H9 (cell line): ENCODE results near the gene NKAIN4. TPM values are rescaled to one million over a fixed set of nuclear protein-coding genes. Genes with fewer than 3 reads are reported as not detected.
A peak's percentile ranks its signal among the peaks of the same experiment; 100 is the strongest.

Source experiments
- DNase-seq: peaks from one replicate; pipeline ENCODE4 v3.0.0-alpha.2; 2017
- H2AFZ ChIP-seq: one replicate; pipeline ENCODE4 v1.6.1; 2013; ENCODE audit warnings: mild to moderate bottlenecking, low read length, control low read depth, moderate library complexity
- H2AK5ac ChIP-seq: 2 replicates; pipeline ENCODE4 v1.6.1; 2013; ENCODE audit warnings: low read length, control low read depth, mixed read lengths; ENCODE audit not compliant: insufficient read length
- H2BK120ac ChIP-seq: one replicate; pipeline ENCODE4 v1.6.1; 2013; ENCODE audit warnings: low read depth, mild to moderate bottlenecking, low read length, control low read depth, inconsistent platforms; ENCODE audit not compliant: poor library complexity, severe bottlenecking
- H2BK12ac ChIP-seq: 2 replicates; pipeline ENCODE4 v1.6.1; 2013; ENCODE audit warnings: low read length, control low read depth, mixed read lengths, low read depth; ENCODE audit not compliant: insufficient read length
- H2BK15ac ChIP-seq: 2 replicates; pipeline ENCODE4 v1.6.1; 2013; ENCODE audit warnings: low read depth, low read length, control low read depth
- H2BK20ac ChIP-seq: one replicate; pipeline ENCODE4 v1.6.1; 2013; ENCODE audit warnings: low read depth, mild to moderate bottlenecking, low read length, control low read depth, inconsistent platforms; ENCODE audit not compliant: poor library complexity, severe bottlenecking
- H2BK5ac ChIP-seq: 2 replicates; pipeline ENCODE4 v1.6.1; 2013; ENCODE audit warnings: low read length, control low read depth, mixed read lengths; ENCODE audit not compliant: insufficient read length
- H3K14ac ChIP-seq: 2 replicates; pipeline ENCODE4 v1.6.1; 2013; ENCODE audit warnings: low read length, control low read depth; ENCODE audit not compliant: insufficient read depth
- H3K18ac ChIP-seq: 2 replicates; pipeline ENCODE4 v1.6.1; 2013; ENCODE audit warnings: low read depth, mild to moderate bottlenecking, mixed read lengths, low read length, control low read depth; ENCODE audit not compliant: insufficient read length
- H3K23ac ChIP-seq: 2 replicates; pipeline ENCODE4 v1.6.1; 2013; ENCODE audit warnings: low read length, control low read depth, mixed read lengths, low read depth; ENCODE audit not compliant: insufficient read length
- H3K23me2 ChIP-seq: 2 replicates; pipeline ENCODE4 v1.6.1; 2013; ENCODE audit warnings: low read depth, mild to moderate bottlenecking, mixed read lengths, low read length, control low read depth; ENCODE audit not compliant: insufficient read length, poor library complexity, severe bottlenecking
- H3K27ac ChIP-seq: 2 replicates; pipeline ENCODE4 v1.5.1; 2013; ENCODE audit warnings: low read length, control low read depth, mixed read lengths, low read depth; ENCODE audit not compliant: insufficient read length
- H3K27me3 ChIP-seq: 2 replicates; pipeline ENCODE4 v1.6.1; 2013; ENCODE audit warnings: low read length, control low read depth, inconsistent platforms; ENCODE audit not compliant: insufficient read depth
- H3K4ac ChIP-seq: 2 replicates; pipeline ENCODE4 v1.6.1; 2013; ENCODE audit warnings: low read depth, mild to moderate bottlenecking, control low read depth, inconsistent platforms, low read length, moderate library complexity
- H3K4me1 ChIP-seq: 2 replicates; pipeline ENCODE4 v1.6.1; 2013; ENCODE audit warnings: low read length, control low read depth, inconsistent platforms; ENCODE audit not compliant: insufficient read depth
- H3K4me2 ChIP-seq: 2 replicates; pipeline ENCODE4 v1.6.1; 2013; ENCODE audit warnings: low read length, control low read depth, mixed read lengths; ENCODE audit not compliant: insufficient read length, insufficient read depth
- H3K56ac ChIP-seq: 2 replicates; pipeline ENCODE4 v1.6.1; 2013; ENCODE audit warnings: low read depth, mild to moderate bottlenecking, mixed read lengths, low read length, control low read depth; ENCODE audit not compliant: insufficient read length
- H3K79me1 ChIP-seq: 2 replicates; pipeline ENCODE4 v1.6.1; 2013; ENCODE audit warnings: low read depth, mild to moderate bottlenecking, moderate library complexity, low read length, control low read depth, inconsistent platforms; ENCODE audit not compliant: insufficient read depth, poor library complexity, severe bottlenecking
- H3K79me2 ChIP-seq: 2 replicates; pipeline ENCODE4 v1.6.1; 2013; ENCODE audit warnings: low read length, control low read depth, inconsistent platforms; ENCODE audit not compliant: insufficient read depth
- H3K9ac ChIP-seq: 2 replicates; pipeline ENCODE4 v1.6.1; 2013; ENCODE audit warnings: low read length, control low read depth, mixed read lengths; ENCODE audit not compliant: insufficient read length; ENCODE audit errors: extremely low read depth
- H3K9me3 ChIP-seq: one replicate; pipeline ENCODE4 v1.6.1; 2013; ENCODE audit warnings: low read depth, low read length, inconsistent platforms; ENCODE audit not compliant: control insufficient read depth
- H3T11ph ChIP-seq: one replicate; pipeline ENCODE4 v1.6.1; 2013; ENCODE audit warnings: mild to moderate bottlenecking, low read length, control low read depth, inconsistent platforms
- H4K20me1 ChIP-seq: one replicate; pipeline ENCODE4 v1.6.1; 2013; ENCODE audit not compliant: control insufficient read depth, insufficient read length, insufficient read depth
- H4K5ac ChIP-seq: 2 replicates; pipeline ENCODE4 v1.6.1; 2013; ENCODE audit warnings: low read depth, mild to moderate bottlenecking, mixed read lengths, low read length, control low read depth; ENCODE audit not compliant: insufficient read length
- H4K8ac ChIP-seq: replicated peaks from 2 replicates; pipeline ENCODE4 v1.6.1; 2013; ENCODE audit warnings: low read length, control low read depth, mixed read lengths, low read depth; ENCODE audit not compliant: insufficient read length
- H4K91ac ChIP-seq: 2 replicates; pipeline ENCODE4 v1.6.1; 2013; ENCODE audit warnings: low read depth, mild to moderate bottlenecking, moderate library complexity, mixed read lengths, low read length, control low read depth; ENCODE audit not compliant: insufficient read length
- H3K27ac Mint-ChIP-seq, 3 experiments: 2 replicates in 2 of 3; 3 replicates in 1 of 3; pipeline ENCODE4 v1.8.0; 2020 to 2021; ENCODE audit warnings: mixed read lengths in 3 of 3, mild to moderate bottlenecking in 1 of 3, moderate library complexity in 1 of 3
- H3K27me3 Mint-ChIP-seq: 2 replicates; pipeline ENCODE4 v1.8.0; 2021; ENCODE audit warnings: low read depth, mild to moderate bottlenecking, moderate library complexity, mixed read lengths
- H3K36me3 Mint-ChIP-seq, 3 experiments: 2 replicates in 2 of 3; 3 replicates in 1 of 3; pipeline ENCODE4 v1.8.0; 2020 to 2021; ENCODE audit warnings: low read depth in 3 of 3, mixed read lengths in 3 of 3; ENCODE audit not compliant: insufficient read depth in 1 of 3
- H3K4me1 Mint-ChIP-seq, 2 experiments: 2 replicates each; pipeline ENCODE4 v1.8.0; 2020; ENCODE audit warnings: mixed read lengths in 2 of 2
- H3K4me3 Mint-ChIP-seq, 2 experiments: 2 replicates in 1 of 2; 3 replicates in 1 of 2; pipeline ENCODE4 v1.8.0; 2020 to 2021; ENCODE audit warnings: mild to moderate bottlenecking in 2 of 2, mixed read lengths in 2 of 2, moderate library complexity in 1 of 2
- H3K9me3 Mint-ChIP-seq, 2 experiments: 2 replicates in 1 of 2; 3 replicates in 1 of 2; pipeline ENCODE4 v1.8.0; 2020; ENCODE audit warnings: mild to moderate bottlenecking in 2 of 2, mixed read lengths in 2 of 2, moderate library complexity in 1 of 2
- WGBS: extraction: QIAGEN DNeasy Blood & Tissue Kit; methylation state at CpG from one replicate; pipeline ENCODE4 v1.1.7; 2013; ENCODE audit warnings: missing lambda C conversion rate, low lambda C conversion rate, mixed read lengths; ENCODE audit not compliant: insufficient read length; ENCODE audit errors: extremely low coverage; 5-methylcytosine and 5-hydroxymethylcytosine counted together
- total RNA-seq: library from RNA; stranded (reverse); gene quantifications from 2 replicates; pipeline ENCODE4 v1.2.1, GENCODE V29; 2021
- TF ChIP-seq, protein P1 (sequence below): fragments of 200-600 bp; sonication (generic); conservative IDR thresholded peaks from 3 replicates; pipeline ENCODE4 v1.8.0; 2021; ENCODE audit warnings: antibody characterized with exemption, mild to moderate bottlenecking

NKAIN4 gene
- total RNA-seq, 1 experiment from 2014 or later: 20.9 TPM

DNA sequence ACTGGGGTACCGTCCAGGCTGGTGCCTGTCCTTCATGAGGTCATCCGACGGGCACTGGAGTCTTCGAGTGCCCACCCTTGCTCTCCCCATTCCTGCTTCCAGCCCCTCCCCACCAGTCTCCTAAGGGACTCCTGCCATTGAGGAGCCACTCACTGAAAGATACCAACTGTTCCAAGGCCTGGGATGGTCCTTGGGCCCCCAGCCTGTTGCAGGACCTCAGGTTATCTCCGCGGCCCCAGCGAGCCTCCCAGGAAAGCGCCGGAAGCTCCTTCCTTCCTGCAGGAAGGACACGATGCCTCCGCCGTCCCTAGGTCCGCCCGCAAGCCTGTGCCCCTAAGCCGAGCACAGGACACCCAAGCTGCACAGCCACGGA lies 1.2 kb downstream of the NKAIN4 start:
- Mint-ChIP-seq H3K36me3 (peaks cover 0 to 4% (median 0%) of the 10 kb centered on the region in 3 experiments; a peak in 1 of 7 replicates), H3K4me3 (peak overlapping the region; percentile 60 to 73), H3K4me1 (peaks cover 37 to 39% of the 10 kb centered on the region in 2 experiments), H3K27me3 (peaks cover 58% of the 10 kb centered on the region), H3K9me3 (peaks cover 2 to 5% of the 10 kb centered on the region in 2 experiments; a peak in 3 of 5 replicates), H3K27ac (no peak overlapping the region; a peak in 1 of 7 replicates)
- TF ChIP-seq, protein P1, sequence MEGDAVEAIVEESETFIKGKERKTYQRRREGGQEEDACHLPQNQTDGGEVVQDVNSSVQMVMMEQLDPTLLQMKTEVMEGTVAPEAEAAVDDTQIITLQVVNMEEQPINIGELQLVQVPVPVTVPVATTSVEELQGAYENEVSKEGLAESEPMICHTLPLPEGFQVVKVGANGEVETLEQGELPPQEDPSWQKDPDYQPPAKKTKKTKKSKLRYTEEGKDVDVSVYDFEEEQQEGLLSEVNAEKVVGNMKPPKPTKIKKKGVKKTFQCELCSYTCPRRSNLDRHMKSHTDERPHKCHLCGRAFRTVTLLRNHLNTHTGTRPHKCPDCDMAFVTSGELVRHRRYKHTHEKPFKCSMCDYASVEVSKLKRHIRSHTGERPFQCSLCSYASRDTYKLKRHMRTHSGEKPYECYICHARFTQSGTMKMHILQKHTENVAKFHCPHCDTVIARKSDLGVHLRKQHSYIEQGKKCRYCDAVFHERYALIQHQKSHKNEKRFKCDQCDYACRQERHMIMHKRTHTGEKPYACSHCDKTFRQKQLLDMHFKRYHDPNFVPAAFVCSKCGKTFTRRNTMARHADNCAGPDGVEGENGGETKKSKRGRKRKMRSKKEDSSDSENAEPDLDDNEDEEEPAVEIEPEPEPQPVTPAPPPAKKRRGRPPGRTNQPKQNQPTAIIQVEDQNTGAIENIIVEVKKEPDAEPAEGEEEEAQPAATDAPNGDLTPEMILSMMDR: no peak
- no peak overlapping the region for H4K5ac ChIP-seq
- H3K18ac ChIP-seq: no peak overlapping the region
- H3K14ac ChIP-seq: no peak overlapping the region
- H4K91ac ChIP-seq: no peak overlapping the region
- peaks cover 15% of the 10 kb centered on the region for H3K23me2 ChIP-seq
- H3T11ph ChIP-seq: no peak overlapping the region
- H3K9ac ChIP-seq: no peak overlapping the region
- H3K27ac ChIP-seq: no peak overlapping the region
- WGBS: no CpG with 5 or more reads among the region's 16 CpGs
- H3K4me1 ChIP-seq: no peaks in the 10 kb centered on the region
- peaks cover 4% of the 10 kb centered on the region; the same call in 1 of the 2 replicates for H3K27me3 ChIP-seq
- H3K4me2 ChIP-seq: peak overlapping the region; percentile 49
- H4K20me1 ChIP-seq: no peaks in the 10 kb centered on the region
- no peaks in the 10 kb centered on the region for H3K9me3 ChIP-seq
- no peak overlapping the region for H2BK15ac ChIP-seq
- H2AFZ ChIP-seq: no peak overlapping the region
- H3K79me1 ChIP-seq: no peaks in the 10 kb centered on the region
- H3K79me2 ChIP-seq: no peaks in the 10 kb centered on the region
- no peak overlapping the region for H2BK12ac ChIP-seq
- H2BK5ac ChIP-seq: no peak overlapping the region
- H2AK5ac ChIP-seq: no peak overlapping the region
- no peak for DNase-seq
- H2BK120ac ChIP-seq: no peak overlapping the region
- H4K8ac ChIP-seq: no peak overlapping the region
- H3K23ac ChIP-seq: no peak overlapping the region
- H2BK20ac ChIP-seq: no peak overlapping the region
- no peak overlapping the region for H3K56ac ChIP-seq
- no peak overlapping the region for H3K4ac ChIP-seq
